ENCODE data around the gene M1AP.

M1AP gene

GRCh38 chr2:74588664-74589063, 59.5 kb downstream of the M1AP start:
- DNase-seq, result no peak

- DNase-seq, result peak; percentile 75 to 77
Measured at GRCh38 chr2:74587664-74588277, 60.4 kb downstream of the M1AP start.

- DNase-seq, result peak in 1 of 2 donors; percentile 10
Measured at GRCh38 chr2:74585406-74586185, 62.5 kb downstream of the M1AP start.

DNA sequence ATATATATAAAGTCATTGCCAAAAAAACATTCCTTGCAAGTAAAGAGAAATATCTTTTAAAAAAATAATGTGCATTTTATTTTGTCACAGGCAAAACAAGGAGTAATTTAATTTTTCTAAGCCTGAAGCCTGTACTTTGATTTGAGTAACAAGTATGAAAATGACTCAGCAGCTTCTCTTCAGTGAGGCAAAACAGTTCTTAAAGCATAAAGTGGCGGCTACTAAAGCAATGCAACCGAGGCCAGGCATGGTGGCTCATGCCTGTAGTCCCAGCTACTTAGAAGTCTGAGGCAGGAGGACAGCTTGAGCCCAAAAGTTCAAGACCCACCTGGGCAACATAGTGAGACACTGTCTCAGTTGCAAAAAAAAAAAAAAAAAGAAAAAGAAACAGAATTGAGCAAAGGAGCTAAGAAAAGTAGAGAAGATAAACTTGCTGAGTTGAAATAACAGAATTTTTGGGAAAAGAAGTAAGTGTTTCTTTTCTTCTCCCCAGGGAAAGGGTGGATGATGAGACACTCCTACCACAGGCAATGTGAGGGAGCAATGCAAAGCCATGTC, 64.0 kb downstream of the M1AP start:
- DNase-seq, result no peak

DNA sequence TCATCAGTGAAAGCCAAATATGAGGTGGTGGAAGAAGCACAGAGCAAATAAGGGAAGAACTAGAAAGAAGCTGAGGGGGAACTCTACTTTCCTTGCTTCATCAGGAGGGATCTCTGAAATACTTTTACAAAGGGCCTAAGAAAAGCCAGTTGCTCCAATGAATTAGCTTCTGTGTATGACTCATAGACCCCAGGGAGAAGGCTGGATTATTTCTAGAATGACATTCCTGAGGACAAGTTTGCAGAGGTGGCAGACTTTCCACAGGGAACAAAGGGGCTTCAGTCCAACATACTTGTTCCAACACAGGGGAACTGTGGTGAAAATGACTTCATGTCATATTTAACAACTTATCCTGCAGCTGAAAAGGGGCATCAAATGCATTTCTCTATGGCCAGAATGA, 64.6 kb downstream of the M1AP start:
- DNase-seq, result no peak

GRCh38 chr2:74582184-74582583, 65.9 kb downstream of the M1AP start:
- DNase-seq, result no peak

GRCh38 chr2:74581463-74581862, 66.7 kb downstream of the M1AP start:
- DNase-seq, result no peak

DNA sequence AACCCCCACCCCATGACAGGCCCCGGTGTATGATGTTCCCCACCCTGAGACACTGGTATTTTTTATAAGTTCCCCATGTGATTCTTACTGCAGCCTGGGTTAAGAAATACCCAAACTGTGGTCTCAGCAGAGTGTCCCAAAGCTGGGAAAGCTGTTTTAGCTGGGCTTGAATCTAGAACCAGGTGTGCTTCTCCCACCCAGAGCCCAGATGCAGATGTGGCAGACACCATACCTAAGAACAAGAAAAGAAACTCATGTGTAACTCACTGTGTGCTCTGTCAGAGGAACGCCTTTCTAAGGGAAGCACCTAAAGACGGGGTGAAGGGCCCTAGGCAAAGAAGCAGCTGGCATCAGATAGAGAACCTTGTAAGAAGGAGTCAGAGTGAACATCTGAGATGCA, 69.7 kb downstream of the M1AP start:
- no peak for DNase-seq

DNA sequence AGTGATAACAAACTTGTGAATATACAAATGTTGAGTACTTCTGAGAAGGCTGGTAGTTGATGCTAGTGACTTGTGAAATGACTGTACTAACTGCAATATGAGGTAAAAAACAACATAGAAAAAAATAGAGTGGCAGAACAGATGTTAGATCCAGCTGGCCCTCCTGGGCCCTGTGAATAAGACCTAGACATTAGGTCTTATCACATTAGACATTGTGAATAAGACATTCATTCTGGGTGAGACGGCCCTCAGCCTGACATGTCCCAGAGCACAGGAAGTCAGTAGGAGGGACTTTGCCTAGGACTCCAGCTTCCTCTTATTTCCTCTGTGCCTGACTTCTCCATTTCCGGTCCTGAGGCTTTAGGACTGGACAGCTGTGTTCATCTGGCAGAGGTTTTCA, 70.7 kb downstream of the M1AP start:
- DNase-seq, result no peak

DNA sequence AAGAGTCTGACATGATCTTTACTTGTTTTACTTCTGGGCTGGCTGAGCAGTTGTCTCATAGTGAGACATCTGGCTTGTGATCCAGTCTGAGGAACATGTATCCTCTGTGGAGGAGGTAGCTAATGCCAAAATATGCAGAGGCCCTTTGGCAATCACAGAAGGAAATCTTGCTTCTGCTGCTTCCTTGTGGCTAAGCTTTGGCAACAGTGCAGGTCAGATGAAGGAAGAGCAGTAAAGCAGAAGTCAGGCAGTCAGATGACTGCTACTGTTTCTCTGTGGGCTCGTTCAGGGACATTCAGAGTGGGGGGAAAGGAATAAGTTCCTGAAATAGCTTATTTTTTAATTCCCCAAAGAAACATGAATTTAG, 71.3 kb downstream of the M1AP start:
- no peak for DNase-seq

DNA sequence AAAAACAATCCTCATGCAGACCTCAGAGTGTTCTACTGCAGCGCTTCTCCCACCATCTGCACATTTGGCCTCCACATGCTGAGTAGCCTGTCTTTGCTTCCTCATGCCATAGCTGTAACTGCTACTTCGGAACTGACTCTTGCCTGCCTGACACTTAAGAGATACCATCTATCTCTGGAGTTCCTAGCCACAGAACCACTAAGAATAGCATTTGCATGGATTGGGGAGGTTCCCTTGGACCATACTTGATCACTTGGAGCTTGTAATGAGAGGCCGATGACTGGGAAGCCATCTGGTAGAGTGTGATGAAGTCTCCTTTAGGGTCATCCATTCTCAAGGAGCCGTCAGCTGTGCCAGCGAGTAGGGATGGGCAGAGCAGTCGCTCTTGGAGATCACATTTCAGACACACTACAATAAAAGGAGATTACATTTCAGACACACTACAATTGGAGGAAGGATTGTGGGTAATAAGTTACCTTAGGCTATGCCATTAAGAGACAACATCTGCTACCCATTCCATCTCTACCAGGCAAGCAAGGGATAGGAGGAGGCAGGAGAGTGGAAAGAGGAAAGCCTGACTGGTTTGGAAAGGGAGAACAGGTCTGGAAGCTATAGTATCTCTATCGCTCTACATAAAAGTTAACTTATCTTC, 71.8 kb downstream of the M1AP start:
- DNase-seq, result no peak

DNA sequence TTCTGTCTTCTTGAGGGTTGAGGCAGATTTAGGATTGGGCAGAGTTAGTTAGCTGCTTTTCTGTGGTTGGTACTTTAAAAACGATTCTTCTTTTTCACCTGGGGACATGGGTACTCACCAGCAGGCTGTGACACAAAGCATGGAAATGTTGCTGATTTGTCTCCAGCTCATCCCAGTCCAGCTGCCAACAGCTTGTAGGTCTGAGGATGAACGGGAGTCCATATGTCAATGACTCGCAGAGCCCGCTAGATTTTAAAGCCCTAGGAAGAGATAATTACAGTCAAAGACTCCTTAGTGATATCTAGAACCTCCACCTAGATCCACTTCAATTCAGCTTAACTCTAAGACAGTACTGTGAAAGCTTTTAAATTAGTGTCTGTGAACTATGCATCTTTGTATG, 72.8 kb downstream of the M1AP start:
- no peak for DNase-seq

- DNase-seq, result peak; percentile 40 to 48
Measured at GRCh38 chr2:74573747-74574562, 74.2 kb downstream of the M1AP start.

DNA sequence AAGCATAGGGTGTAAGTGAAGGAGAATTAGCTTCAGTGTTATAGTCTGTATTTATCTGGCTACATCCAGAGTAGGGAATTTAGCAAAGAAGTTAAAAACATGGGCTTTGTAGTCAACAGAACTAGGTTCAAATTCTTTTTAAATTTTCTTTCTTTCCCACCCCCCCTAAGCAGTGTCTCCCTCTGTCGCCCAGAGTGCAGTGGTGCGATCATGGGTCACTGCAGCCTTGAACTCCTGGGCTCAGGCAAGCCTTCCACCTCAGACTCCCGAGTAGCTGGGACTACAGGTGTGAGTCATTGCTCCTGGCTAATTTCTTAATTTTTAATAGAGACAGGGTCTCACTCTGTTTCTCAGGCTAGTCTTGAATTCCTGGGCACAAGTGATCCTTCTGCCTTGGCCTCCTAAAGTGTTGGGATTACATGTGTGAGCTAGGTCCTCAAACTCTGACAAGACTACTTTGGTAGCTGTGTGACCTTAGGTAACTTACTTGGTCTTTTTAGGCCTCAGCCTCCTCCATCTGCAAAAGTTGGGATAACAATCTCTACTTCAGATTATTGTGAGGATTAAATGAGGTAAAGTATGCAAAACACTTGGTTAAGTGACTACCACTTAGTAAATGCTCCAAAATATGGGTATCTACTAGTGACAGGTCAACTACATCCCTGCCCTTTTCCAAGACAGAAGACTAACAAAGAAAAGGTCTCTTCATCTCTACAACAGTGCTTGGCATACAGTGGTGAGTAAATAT, 75.8 kb downstream of the M1AP start:
- DNase-seq, result no peak

DNA sequence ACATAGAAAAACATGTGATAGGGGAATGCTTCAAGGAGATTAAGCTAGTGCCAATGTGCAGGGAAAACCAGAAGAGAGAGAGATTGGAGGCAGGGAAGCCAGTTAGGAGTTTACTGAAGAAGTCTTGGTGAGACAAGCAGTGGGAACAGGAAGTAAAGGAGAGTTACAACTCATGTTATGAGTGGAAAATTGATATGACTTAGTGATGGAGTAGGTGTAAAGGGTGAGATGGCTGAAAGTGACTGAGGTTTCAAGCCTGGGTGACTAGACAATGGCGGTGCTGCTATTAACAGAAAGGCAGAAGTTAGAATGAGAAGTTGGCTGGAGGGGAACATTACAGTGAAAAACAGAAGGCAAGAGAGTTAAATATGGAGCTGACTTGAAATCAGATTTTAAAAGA, 77.1 kb downstream of the M1AP start:
- no peak for DNase-seq

- no peak for DNase-seq
Measured at GRCh38 chr2:74569686-74570085, 78.4 kb downstream of the M1AP start.

- no peak for DNase-seq
Measured at GRCh38 chr2:74567881-74568280, 80.2 kb downstream of the M1AP start.

- no peak for DNase-seq
Measured at GRCh38 chr2:74566754-74567085, 81.4 kb downstream of the M1AP start.

GRCh38 chr2:74566076-74566753, 81.9 kb downstream of the M1AP start:
- DNase-seq, result no peak

DNA sequence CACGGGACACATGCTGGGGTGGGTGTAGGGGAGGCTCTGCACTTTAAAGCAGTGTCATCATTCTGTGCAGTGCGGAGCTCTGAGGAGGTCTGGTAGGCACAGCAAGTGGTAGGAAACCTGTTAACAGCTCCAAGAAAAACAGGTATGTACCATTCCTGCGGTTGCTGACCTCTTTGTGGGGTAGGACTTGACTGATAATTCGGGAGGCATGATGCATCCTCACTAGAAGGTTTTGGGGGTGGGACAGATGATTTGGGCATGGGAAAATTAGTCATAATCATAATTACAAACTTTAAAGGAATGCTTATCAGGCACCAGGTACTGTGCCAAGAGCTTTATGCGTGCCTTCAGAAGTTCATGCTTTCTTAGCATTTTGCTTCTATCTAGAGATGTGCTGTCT, 83.9 kb downstream of the M1AP start:
- DNase-seq, result no peak

DNA sequence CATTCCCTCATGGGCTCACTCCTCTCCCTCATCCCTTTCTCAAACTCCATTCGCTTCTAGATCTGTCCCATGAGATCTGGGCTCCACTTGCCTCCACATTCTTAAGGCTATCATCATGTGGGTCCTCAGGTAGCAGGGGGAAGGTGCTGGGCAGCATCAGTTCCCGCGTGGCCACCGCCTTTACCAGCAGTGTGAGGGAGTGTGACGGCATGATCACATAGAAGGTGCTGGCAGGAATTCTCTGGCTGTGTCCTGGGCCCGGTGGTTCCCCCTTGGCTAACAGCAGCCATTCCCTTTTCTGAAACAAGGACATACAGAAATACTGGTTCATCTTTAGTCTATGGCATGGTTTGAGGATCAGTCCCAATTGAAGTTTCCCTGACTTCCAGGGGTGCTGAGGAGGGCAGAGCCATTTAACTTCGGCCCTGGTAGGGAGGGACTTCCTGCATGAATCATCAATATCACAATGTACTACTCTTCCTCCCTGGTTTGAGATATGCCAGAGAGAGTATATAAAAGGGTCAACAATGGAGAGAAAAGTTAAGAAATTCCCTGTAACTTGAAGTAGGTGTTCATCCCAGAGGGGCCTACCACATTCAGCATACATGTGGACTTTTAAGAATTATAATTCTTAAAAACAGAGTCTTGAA, 85.9 kb downstream of the M1AP start:
- no peak for DNase-seq
